Endodermal cell (in vitro differentiated cells): ENCODE results near the gene NUP153. TPM values are rescaled to one million over a fixed set of nuclear protein-coding genes. Genes with fewer than 3 reads are reported as not detected.

ENCODE experiments used
- DNase-seq: peaks from one replicate; pipeline ENCODE4 v3.0.0-alpha.2; 2017
- H3K27ac ChIP-seq: 2 replicates; pipeline ENCODE4 v1.5.1; 2013; ENCODE audit warnings: mild to moderate bottlenecking, low read depth, low read length, moderate library complexity
- H3K27me3 ChIP-seq: 2 replicates; pipeline ENCODE4 v1.6.1; 2013; ENCODE audit warnings: mild to moderate bottlenecking, low read length, moderate library complexity; ENCODE audit not compliant: insufficient read depth, control insufficient read depth, poor library complexity, severe bottlenecking
- H3K36me3 ChIP-seq: 2 replicates; pipeline ENCODE4 v1.7.0; 2013; ENCODE audit warnings: mild to moderate bottlenecking, low read length, moderate library complexity; ENCODE audit not compliant: control insufficient read depth, insufficient read depth
- H3K4me1 ChIP-seq: one replicate; pipeline ENCODE4 v1.7.0; 2013; ENCODE audit warnings: low read length; ENCODE audit not compliant: control insufficient read depth, insufficient read depth
- H3K4me3 ChIP-seq: 2 replicates; pipeline ENCODE4 v1.5.1; 2013; ENCODE audit warnings: mild to moderate bottlenecking, low read length, moderate library complexity
- H3K9ac ChIP-seq: 2 replicates; pipeline ENCODE4 v1.6.1; 2013; ENCODE audit warnings: mild to moderate bottlenecking, low read length, moderate library complexity; ENCODE audit not compliant: poor library complexity, severe bottlenecking; ENCODE audit errors: extremely low read depth
- H3K9me3 ChIP-seq: 2 replicates; pipeline ENCODE4 v1.6.1; 2013; ENCODE audit warnings: mild to moderate bottlenecking, low read length, moderate library complexity; ENCODE audit not compliant: control insufficient read depth
- H3K27ac Mint-ChIP-seq: 2 replicates; pipeline ENCODE4 v1.8.0; 2020; ENCODE audit warnings: mixed read lengths
- H3K27me3 Mint-ChIP-seq: 2 replicates; pipeline ENCODE4 v1.8.0; 2021; ENCODE audit warnings: mild to moderate bottlenecking, mixed read lengths; ENCODE audit not compliant: insufficient read depth
- H3K36me3 Mint-ChIP-seq: 2 replicates; pipeline ENCODE4 v1.8.0; 2020; ENCODE audit warnings: low read depth, mixed read lengths
- H3K4me1 Mint-ChIP-seq: 2 replicates; pipeline ENCODE4 v1.8.0; 2020; ENCODE audit warnings: mixed read lengths
- H3K4me3 Mint-ChIP-seq: 2 replicates; pipeline ENCODE4 v1.8.0; 2020; ENCODE audit warnings: mild to moderate bottlenecking, moderate library complexity, mixed read lengths
- H3K9me3 Mint-ChIP-seq: 2 replicates; pipeline ENCODE4 v1.8.0; 2020; ENCODE audit warnings: mild to moderate bottlenecking, mixed read lengths
- WGBS, 2 experiments: methylation state at CpG; one replicate each; pipeline versions ENCODE4 v1.1.5 to v1.1.7; 2013; ENCODE audit warnings: missing lambda C conversion rate in 2 of 2, mixed read lengths in 1 of 2; ENCODE audit not compliant: insufficient coverage in 1 of 2, insufficient read length in 1 of 2; 5-methylcytosine and 5-hydroxymethylcytosine counted together
- total RNA-seq, 2 donors: library from RNA; stranded (reverse); fragmentation: NEBNext Ultra II Directional in 1 of 2; extraction: Animal tissue kit (Norgen Biotek cat#: 25700) in 1 of 2; gene quantifications; 2 replicates in 1 of 2; 3 replicates in 1 of 2; pipeline ENCODE4 v1.2.1, GENCODE V29; 2021
- TF ChIP-seq, protein P1 (sequence below): fragments of 200-600 bp; sonication (generic); conservative IDR thresholded peaks from 2 replicates; pipeline ENCODE4 v1.5.0; 2021; ENCODE audit warnings: antibody characterized with exemption, mild to moderate bottlenecking

Gene NUP153
- total RNA-seq, 2 donors from 2014 or later, result 58.9 to 69.6 TPM

DNA sequence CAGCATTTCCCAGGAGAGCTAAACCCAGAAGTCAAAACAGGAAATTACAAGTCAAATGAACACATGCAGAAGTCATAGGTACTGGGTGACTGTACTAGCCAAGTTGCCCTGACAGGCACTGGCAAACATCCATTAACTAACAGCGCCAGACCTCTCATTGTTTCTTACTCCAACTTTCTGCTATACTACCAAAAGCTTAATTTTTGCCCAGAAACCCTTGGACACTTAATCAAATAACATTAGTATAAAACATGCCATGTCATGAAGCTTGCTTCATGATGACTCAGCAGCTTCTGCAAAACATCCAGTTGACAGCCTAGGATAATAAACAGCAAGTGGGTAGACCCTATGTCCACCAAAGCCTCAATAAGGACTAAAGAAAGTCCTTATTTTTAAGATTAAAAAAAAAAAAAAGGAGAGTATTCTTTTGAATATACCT lies 3.5 kb downstream of the NUP153 start:
- peaks cover 14% of the 10 kb centered on the region for H3K36me3 Mint-ChIP-seq
- peak overlapping the region; percentile 64 for H3K27ac Mint-ChIP-seq
- H3K9me3 ChIP-seq, result no peaks in the 10 kb centered on the region
- no peak overlapping the region for H3K4me3 Mint-ChIP-seq
- H3K4me1 Mint-ChIP-seq, result peaks cover 6% of the 10 kb centered on the region
- H3K36me3 ChIP-seq, result peaks cover 12% of the 10 kb centered on the region
- peak overlapping the region; percentile 99 for H3K4me3 ChIP-seq
- DNase-seq, result peak; percentile 25
- TF ChIP-seq, protein P1, sequence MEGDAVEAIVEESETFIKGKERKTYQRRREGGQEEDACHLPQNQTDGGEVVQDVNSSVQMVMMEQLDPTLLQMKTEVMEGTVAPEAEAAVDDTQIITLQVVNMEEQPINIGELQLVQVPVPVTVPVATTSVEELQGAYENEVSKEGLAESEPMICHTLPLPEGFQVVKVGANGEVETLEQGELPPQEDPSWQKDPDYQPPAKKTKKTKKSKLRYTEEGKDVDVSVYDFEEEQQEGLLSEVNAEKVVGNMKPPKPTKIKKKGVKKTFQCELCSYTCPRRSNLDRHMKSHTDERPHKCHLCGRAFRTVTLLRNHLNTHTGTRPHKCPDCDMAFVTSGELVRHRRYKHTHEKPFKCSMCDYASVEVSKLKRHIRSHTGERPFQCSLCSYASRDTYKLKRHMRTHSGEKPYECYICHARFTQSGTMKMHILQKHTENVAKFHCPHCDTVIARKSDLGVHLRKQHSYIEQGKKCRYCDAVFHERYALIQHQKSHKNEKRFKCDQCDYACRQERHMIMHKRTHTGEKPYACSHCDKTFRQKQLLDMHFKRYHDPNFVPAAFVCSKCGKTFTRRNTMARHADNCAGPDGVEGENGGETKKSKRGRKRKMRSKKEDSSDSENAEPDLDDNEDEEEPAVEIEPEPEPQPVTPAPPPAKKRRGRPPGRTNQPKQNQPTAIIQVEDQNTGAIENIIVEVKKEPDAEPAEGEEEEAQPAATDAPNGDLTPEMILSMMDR, result no peak
- no peak overlapping the region for H3K9ac ChIP-seq
- no peaks in the 10 kb centered on the region for H3K27me3 ChIP-seq
- no peak overlapping the region for H3K27ac ChIP-seq
- no peaks in the 10 kb centered on the region for H3K9me3 Mint-ChIP-seq
- no peaks in the 10 kb centered on the region for H3K27me3 Mint-ChIP-seq
- WGBS, 2 experiments, result 96 to 100% methylated on average over 1 of the region's 1 CpG
- H3K4me1 ChIP-seq, result no peaks in the 10 kb centered on the region

DNA sequence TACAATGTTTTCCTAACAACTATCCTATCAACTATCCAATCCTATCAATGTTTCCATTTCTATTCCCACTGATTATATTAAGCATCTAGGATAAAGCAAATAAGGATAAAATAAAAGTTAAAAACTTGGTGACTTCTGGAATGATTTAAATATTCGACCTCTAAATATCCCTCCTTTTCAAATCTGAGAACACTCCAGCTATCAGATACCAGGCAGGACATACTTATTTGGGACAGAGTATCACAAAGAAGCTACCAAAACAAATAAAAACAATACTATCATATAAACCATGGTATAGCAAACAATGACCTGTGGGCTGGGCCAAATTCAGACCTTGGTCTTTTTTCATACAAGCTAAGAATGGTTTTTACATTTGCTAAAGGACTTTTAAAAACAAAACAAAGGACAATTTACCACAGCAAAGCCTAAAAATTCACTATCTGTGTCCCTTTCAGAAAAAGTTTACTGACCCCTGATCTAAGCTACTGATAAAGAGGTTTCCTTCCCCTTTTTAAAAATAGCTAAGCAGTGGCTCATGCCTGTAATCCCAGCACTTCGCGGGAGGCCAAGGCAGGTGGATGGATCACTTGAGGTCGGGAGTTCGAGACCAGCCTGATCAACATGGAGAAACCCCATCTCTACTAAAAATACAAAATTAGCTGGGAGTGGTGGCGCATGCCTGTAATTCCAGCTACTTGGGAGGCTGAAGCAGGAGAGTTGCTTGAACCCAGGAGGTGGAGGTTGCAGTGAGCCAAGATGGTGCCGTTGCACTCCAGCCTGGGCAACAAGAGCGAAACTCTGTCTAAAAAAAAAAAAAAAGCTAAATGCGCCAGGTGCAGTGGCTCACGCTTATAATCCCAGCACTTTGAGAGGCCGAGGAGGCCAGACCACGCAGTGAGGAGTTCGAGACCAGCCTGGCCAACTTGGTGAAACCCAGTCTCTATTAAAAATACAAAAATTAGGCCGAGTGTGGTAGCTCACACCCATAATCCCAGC lies 6.0 kb downstream of the NUP153 start:
- TF ChIP-seq, protein P1, result no peak
- no peak overlapping the region for H3K4me3 ChIP-seq
- H3K27me3 Mint-ChIP-seq, result no peaks in the 10 kb centered on the region
- H3K27ac Mint-ChIP-seq, result peak overlapping the region; percentile 70
- H3K27ac ChIP-seq, result no peak overlapping the region
- DNase-seq, result peak; percentile 24
- H3K9me3 Mint-ChIP-seq, result no peaks in the 10 kb centered on the region
- H3K36me3 Mint-ChIP-seq, result peaks cover 23% of the 10 kb centered on the region
- no peak overlapping the region for H3K4me3 Mint-ChIP-seq
- H3K4me1 ChIP-seq, result no peaks in the 10 kb centered on the region
- H3K27me3 ChIP-seq, result no peaks in the 10 kb centered on the region
- no peaks in the 10 kb centered on the region for H3K9me3 ChIP-seq
- no peak overlapping the region for H3K9ac ChIP-seq
- peaks cover 15% of the 10 kb centered on the region for H3K36me3 ChIP-seq
- 95 to 97% methylated on average over 9 to 14 of the region's 14 CpGs for WGBS, 2 experiments
- H3K4me1 Mint-ChIP-seq, result peaks cover 6% of the 10 kb centered on the region

DNA sequence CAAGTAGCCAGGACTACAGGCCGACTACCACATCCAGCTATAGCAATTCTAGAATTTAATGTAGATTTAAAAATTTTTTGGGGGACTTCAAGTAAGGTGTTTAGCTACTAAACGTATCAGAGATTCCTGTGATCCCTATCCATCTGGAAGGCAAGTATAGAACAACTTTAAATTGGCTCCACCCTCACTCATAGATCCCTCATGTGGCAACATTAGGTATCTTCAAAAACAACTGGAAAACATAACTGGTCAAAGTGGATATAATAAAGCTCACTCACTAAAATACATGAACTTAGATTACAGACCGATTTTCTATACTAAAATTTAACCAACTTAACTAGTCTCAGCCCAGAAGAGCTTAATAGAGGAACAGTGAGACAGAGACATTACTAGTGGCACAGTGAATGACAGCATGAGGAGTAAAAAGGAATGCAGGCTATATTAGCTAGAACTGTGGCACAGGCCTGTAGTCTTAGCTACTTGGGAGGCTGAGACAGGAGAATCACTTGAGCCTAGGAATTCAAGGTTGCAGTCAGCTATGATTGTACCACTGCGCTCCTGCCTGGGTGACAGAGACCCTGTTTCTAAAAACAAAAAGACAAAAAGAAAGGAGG lies 14.7 kb downstream of the NUP153 start:
- peak overlapping the region; percentile 24 for H3K27ac Mint-ChIP-seq

More for the DNA sequence above, 14.7 kb downstream of the NUP153 start:
- Histone ChIP-seq H3K27me3 (no peaks in the 10 kb centered on the region), H3K9ac (no peak overlapping the region), H3K4me3 (no peak overlapping the region), H3K4me1 (no peaks in the 10 kb centered on the region), H3K27ac (no peak overlapping the region), H3K9me3 (no peaks in the 10 kb centered on the region), H3K36me3 (peaks cover 28% of the 10 kb centered on the region)
- TF ChIP-seq, protein P1, result no peak
- Mint-ChIP-seq H3K27me3 (no peaks in the 10 kb centered on the region), H3K4me3 (no peak overlapping the region), H3K4me1 (no peaks in the 10 kb centered on the region), H3K36me3 (peaks cover 23% of the 10 kb centered on the region), H3K9me3 (no peaks in the 10 kb centered on the region)
- DNase-seq, result no peak
- 91% methylated on average over 4 of the region's 4 CpGs; no CpG with 5 or more reads in 1 of the 2 experiments for WGBS, 2 experiments
